Naive thymus-derived CD8-positive, alpha-beta T cell (primary cell): ENCODE data around the gene GBGT1. TPM values are rescaled to one million over a fixed set of nuclear protein-coding genes. Genes with fewer than 3 reads are reported as not detected.

Source experiments
- ATAC-seq, 2 donors: fragments of 150-1000 bp; cut with Tn5 transposase in 1 of 2; sonication (Bioruptor Pico), chemical (Tn5 transposase) in 1 of 2; 1 replicate in 1 of 2; 2 replicates in 1 of 2; pipeline ENCODE4 v1.10.0; 2021; ENCODE audit warnings: mild to moderate bottlenecking in 2 of 2, moderate library complexity in 2 of 2
- POLR2A ChIA-PET: fragments of 350-600 bp; sonication (Branson Sonifier 250); formaldehyde crosslinking; loops from one replicate; lab custom pipeline; 2021; ENCODE audit warnings: antibody characterized with exemption; lab: Charles Lee
- DNase-seq, 10 donors: peaks; one replicate each; pipeline versions ENCODE4 v3.0.0 to v3.0.0-alpha.2; 2020 to 2022
- H3K27ac Mint-ChIP-seq, 10 donors: one replicate each; pipeline ENCODE4 v1.8.0; 2020 to 2022; ENCODE audit warnings: mild to moderate bottlenecking in 10 of 10, mixed read lengths in 10 of 10, moderate library complexity in 4 of 10, inconsistent platforms in 1 of 10
- H3K27me3 Mint-ChIP-seq, 5 donors: one replicate each; pipeline ENCODE4 v1.8.0; 2021 to 2022; ENCODE audit warnings: mixed read lengths in 5 of 5
- H3K36me3 Mint-ChIP-seq, 3 donors: one replicate each; pipeline ENCODE4 v1.8.0; 2020 to 2022; ENCODE audit warnings: mixed read lengths in 3 of 3, mild to moderate bottlenecking in 2 of 3, inconsistent platforms in 1 of 3
- H3K4me1 Mint-ChIP-seq, 4 donors: one replicate each; pipeline ENCODE4 v1.8.0; 2021 to 2022; ENCODE audit warnings: mixed read lengths in 4 of 4
- H3K4me3 Mint-ChIP-seq, 10 donors: one replicate each; pipeline ENCODE4 v1.8.0; 2020 to 2022; ENCODE audit warnings: mild to moderate bottlenecking in 10 of 10, mixed read lengths in 10 of 10, moderate library complexity in 6 of 10, inconsistent platforms in 1 of 10
- H3K9me3 Mint-ChIP-seq, 9 donors: one replicate each; pipeline ENCODE4 v1.8.0; 2020 to 2022; ENCODE audit warnings: mixed read lengths in 9 of 9, mild to moderate bottlenecking in 3 of 9, inconsistent platforms in 1 of 9, moderate library complexity in 1 of 9
- polyA plus RNA-seq, 3 donors: library from polyadenylated mRNA; unstranded; fragments of 300-500 nt; fragmentation: Illumina TruSeq; gene quantifications; one replicate each; pipeline ENCODE4 v1.2.3, GENCODE V29; 2021
- total RNA-seq, 8 experiments: library from RNA in 2 of 8; stranded (reverse) in 2 of 8; gene quantifications; one replicate each; pipeline ENCODE4 v1.2.3 and lab custom pipeline; 2021 to 2026

The GBGT1 gene
- total and polyA plus RNA-seq, 5 experiments from 2014 or later, result 4.1 to 4.9 TPM; not detected in 3

DNA sequence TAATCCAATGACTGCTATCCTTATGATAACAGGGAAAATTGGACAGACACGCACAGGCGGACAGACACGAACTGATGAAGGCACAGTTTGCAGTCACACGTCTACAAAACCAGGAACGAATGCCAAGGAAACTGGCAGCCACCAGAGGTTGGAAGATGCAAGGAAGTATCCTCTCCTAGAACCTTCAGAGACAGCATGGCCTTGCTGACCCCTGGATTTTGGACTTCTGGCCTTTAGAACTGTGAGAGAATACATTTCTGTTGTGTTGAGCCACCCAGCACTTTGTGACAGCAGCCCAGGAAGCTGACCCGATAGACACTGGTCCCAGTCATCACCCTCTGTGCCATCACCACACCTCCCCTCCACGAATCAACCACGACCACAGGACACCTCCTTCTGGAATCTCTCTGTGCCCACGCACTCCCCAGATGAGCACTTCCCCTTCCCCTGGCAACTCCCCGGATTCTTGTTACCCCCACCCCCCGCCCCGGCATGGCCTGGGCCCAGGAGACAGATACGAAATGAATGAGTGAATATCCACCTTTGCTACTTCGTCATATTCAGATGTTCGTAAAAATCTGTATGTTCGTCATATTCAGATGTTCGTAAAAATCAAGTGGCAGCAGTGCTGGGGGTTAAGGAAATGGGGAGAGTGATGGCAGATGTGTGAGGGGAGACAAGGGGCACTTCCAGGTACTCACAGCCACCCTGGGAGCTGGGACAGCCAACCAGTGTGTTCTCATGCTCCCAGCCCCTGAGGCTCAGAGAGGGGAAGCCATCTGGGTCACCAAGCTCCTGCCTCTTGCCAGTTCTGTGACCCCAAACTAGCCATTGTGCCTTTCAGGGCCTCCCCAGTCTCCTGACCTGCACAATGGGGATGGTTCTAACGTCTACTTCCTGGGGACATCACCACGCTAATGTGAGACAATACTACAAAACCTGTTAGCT is 18.5 kb downstream of the GBGT1 start:
- Mint-ChIP-seq H3K27ac (peak overlapping the region; percentile 84 to 99 (median 96)), H3K36me3 (peaks cover 0 to 2% (median 0%) of the 10 kb centered on the region in 3 donors), H3K4me1 (peaks cover 37 to 78% (median 73%) of the 10 kb centered on the region in 4 donors), H3K9me3 (no peaks in the 10 kb centered on the region), H3K27me3 (no peaks in the 10 kb centered on the region), H3K4me3 (peak overlapping the region; percentile 73 to 90 (median 84))
- no peak for ATAC-seq
- POLR2A ChIA-PET, result interaction anchor here (0.8 to 4.6 kb wide), 11 partner anchors 10 to 115 kb away, joined by 3 to 99 read pairs (median 16); partner anchors contain the start of genes GTF3C5 and RALGDS
- no peak for DNase-seq

DNA sequence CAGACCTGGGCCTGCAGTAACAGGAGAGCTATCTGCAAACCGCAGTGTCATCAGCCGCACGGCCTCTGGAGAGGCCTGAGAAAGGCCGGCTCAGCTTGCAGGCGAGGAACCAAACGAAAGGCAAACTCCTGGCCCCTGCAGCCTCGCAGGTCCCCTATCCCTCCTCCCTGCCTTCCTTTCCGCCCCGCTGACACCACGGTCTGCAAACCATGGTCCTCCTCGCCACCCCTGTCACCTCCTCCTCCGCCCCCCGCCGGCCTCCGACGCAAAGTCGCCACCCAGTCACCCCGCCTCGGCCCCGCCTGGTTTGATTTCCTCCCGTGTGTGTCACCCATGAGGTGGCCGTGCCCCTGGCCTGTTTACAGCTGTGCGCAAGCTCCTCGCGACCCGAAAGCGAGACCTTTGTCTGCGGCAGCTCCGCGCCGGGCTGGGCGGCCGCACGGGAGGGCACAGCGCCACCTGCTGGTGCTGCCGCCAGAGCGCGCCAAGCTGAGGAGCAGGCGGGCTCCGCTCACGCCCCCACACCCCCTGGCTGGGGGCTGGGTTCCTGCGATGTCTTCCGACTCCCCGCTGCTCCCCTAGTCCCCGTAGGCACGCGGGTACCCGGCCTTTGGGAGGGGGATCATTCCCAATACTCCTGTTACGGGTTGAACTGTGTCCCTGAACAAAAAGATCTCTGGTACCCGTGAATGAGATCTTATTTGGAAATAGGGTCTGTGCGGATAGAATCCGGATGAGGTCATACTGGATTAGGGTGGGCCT is 19.4 kb downstream of the GBGT1 start:
- ATAC-seq (peak; percentile 57 to 59), DNase-seq (peak; percentile 75 to 98 (median 89))
- Mint-ChIP-seq H3K9me3 (no peaks in the 10 kb centered on the region), H3K27ac (peak overlapping the region; percentile 88 to 99 (median 96)), H3K36me3 (peaks cover 0 to 2% (median 0%) of the 10 kb centered on the region in 3 donors), H3K4me3 (peak overlapping the region; percentile 73 to 90 (median 84)), H3K27me3 (no peaks in the 10 kb centered on the region), H3K4me1 (peaks cover 37 to 76% (median 72%) of the 10 kb centered on the region in 4 donors)
- POLR2A ChIA-PET, result interaction anchor here (0.7 to 4.6 kb wide), 11 partner anchors 9 to 114 kb away, joined by 3 to 99 read pairs (median 16); partner anchors contain the start of genes GTF3C5 and RALGDS

DNA sequence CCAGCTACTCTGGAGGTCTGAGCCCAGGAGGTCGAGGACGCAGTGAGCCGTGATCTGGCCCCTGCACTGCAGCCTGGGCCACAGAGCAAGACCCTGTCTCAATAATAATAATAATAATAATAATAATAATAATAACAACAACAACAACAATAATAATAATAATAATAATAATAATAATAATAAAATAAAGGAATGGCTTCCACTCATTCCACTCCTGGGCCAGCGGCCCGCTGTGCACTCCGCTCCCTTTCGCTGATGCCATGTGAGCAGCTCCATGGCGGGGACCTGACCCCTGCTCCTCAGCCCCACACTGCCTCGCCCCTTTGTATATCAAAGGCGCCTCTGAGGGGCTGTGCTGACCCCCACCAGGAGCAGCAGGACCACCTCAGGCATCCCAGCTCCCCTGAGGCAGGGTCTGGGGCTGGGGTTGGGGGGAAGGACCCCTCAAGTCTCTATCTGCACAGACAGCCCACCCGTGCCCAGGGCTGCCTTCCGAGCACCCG is 20.0 kb downstream of the GBGT1 start:
- no peak for ATAC-seq
- Mint-ChIP-seq H3K27me3 (no peaks in the 10 kb centered on the region), H3K27ac (peak overlapping the region; percentile 88 to 99 (median 97)), H3K36me3 (peaks cover 0 to 4% (median 0%) of the 10 kb centered on the region in 3 donors), H3K9me3 (no peaks in the 10 kb centered on the region), H3K4me1 (peaks cover 39 to 82% (median 73%) of the 10 kb centered on the region in 4 donors), H3K4me3 (peak overlapping the region; percentile 73 to 90 (median 84))
- no peak for DNase-seq
- POLR2A ChIA-PET, result interaction anchor here (0.7 to 4.6 kb wide), 10 partner anchors 8 to 113 kb away, joined by 3 to 99 read pairs (median 16); partner anchors contain the start of genes GTF3C5 and RALGDS

DNA sequence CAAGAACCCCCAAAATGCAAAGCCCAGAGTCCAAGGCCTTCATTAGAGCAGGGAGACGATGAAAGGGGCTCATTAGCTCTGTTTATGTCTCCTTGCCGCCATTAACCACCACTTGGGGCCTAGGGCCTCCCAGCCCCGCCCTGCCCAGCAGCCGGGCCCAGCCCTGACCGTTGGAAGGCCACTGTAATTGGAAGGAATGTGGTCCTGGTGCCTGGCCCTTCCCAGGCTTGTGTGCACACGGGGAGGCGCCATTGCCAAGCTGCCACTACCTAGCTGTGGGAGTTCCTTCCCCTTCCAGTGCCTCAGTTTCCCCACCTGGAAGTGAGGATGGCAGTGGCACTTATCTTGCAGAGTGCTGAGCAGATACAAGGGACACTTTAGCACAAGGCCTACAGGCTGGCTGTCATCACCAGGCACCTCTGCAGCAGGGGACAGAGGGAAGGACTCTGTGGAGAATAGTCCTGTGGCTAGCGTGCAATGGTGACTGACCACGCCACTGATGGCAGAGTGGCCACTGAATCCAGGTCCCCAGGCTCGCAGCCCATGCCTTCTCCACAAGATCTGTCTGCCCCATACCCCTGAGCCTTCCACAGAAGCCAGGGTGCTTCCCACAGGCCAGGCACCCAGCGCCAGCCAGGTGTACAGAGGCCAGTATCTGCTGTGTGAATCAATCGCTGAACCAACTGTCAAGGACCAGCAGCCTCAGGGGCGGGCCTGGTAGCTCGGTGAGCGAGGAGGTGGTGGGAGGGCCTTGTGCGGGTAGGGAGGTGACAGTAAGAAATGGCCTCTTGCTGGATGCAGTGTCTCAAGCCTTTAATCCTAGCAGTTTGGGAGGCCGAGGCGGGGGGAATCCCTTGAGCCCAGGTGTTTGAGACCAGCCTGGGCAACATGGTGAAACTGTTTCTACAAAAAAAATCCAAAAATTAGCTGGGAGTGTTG is 20.8 kb downstream of the GBGT1 start:
- ATAC-seq, result no peak
- POLR2A ChIA-PET, result interaction anchor here (1.1 to 4.6 kb wide), 9 partner anchors 8 to 113 kb away, joined by 3 to 99 read pairs (median 16); partner anchors contain the start of genes GTF3C5 and RALGDS
- Mint-ChIP-seq H3K4me1 (peaks cover 35 to 75% (median 67%) of the 10 kb centered on the region in 4 donors), H3K27me3 (no peaks in the 10 kb centered on the region), H3K27ac (peak overlapping the region; percentile 87 to 98 (median 96)), H3K9me3 (no peaks in the 10 kb centered on the region), H3K4me3 (peak overlapping the region in 8 of 10 donors; percentile 50 to 80 (median 61)), H3K36me3 (peaks cover 0 to 4% (median 0%) of the 10 kb centered on the region in 3 donors)
- DNase-seq, result peak in 4 of 10 donors; percentile 28 to 71 (median 36)

DNA sequence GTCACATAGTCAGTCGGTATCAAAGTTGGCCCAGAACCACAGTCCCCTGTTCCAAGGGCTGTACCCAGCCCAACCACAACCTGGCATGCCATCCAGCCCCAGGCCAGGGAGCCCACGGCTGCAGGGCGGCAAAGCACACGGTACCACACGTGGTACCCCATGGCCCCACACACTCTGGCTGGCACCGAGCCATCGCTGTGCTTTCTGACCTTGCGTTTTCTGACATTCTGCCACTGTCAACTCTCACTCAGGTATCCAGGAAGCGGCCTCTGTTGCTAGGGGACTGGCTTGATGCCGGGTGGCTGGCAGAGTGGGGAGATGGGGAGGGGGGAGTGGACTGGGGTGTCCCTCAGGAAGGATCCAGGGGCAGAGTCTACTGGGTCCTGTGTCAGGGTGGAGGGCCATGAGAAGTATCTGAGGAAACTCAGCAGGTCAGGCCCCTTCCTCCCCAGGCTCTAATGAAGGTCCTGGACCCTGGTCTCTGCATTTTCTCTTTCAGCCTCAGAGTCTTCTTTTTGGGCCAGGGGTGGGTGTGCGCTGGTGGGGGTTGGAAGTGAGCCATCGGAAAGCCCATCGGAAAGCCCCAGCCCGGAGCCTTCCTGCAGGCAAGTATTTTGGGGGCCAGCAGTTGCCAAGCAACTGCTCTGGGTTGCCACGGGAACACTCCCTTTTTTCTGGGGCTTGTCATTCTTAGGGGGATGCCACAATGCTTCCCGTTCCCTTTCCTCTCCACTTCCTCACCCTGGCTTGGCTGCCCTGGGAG is 21.7 kb downstream of the GBGT1 start:
- no peaks in the 10 kb centered on the region for H3K27me3 Mint-ChIP-seq
- POLR2A ChIA-PET, result interaction anchor here (1.1 to 4.6 kb wide), 5 partner anchors 11 to 110 kb away, joined by 3 to 99 read pairs (median 28); no protein-coding TSS in a partner anchor
- peak; percentile 68 to 94 (median 78) for DNase-seq

DNA sequence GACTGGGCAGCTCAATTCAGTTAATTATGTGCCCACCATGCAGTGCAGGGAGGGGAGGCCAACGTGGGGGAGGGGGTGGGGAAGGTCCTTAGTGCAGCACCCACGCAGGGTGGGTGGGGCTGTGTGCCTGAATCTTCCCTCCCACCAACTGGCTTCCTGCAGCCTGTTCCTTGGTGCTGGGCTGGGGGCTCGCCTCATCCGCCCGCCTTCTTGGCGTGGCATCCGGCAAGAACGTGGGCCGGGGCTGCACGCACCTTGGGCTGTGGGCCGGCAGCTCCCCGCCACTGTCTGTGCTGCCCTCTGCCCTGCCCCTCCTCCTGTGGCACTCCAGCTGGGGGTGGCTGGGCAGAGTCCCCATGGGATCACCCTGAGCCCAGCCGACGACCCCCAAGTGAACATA is 23.1 kb downstream of the GBGT1 start:
- H3K4me1 Mint-ChIP-seq, result peaks cover 34 to 71% (median 55%) of the 10 kb centered on the region in 4 donors
- no peak for DNase-seq
- H3K9me3 Mint-ChIP-seq, result no peaks in the 10 kb centered on the region
- peaks cover 0 to 2% (median 0%) of the 10 kb centered on the region in 3 donors for H3K36me3 Mint-ChIP-seq
- H3K27me3 Mint-ChIP-seq, result no peaks in the 10 kb centered on the region
- H3K4me3 Mint-ChIP-seq, result no peak overlapping the region
- no peak for ATAC-seq
- POLR2A ChIA-PET, result interaction anchor here (1.0 kb wide), 1 partner anchor 9 kb away, joined by 4 read pairs; no protein-coding TSS in a partner anchor
- peak overlapping the region in 6 of 10 donors; percentile 31 to 98 (median 96) for H3K27ac Mint-ChIP-seq

More for the DNA sequence above, 21.7 kb downstream of the GBGT1 start:
- H3K27ac Mint-ChIP-seq, result peak overlapping the region; percentile 87 to 98 (median 96)
- H3K9me3 Mint-ChIP-seq, result no peaks in the 10 kb centered on the region
- peaks cover 29 to 70% (median 58%) of the 10 kb centered on the region in 4 donors for H3K4me1 Mint-ChIP-seq
- H3K4me3 Mint-ChIP-seq, result peak overlapping the region; percentile 4 to 80 (median 56)
- ATAC-seq, result peak; percentile 45 to 59
- peaks cover 0 to 2% (median 0%) of the 10 kb centered on the region in 3 donors for H3K36me3 Mint-ChIP-seq

DNA sequence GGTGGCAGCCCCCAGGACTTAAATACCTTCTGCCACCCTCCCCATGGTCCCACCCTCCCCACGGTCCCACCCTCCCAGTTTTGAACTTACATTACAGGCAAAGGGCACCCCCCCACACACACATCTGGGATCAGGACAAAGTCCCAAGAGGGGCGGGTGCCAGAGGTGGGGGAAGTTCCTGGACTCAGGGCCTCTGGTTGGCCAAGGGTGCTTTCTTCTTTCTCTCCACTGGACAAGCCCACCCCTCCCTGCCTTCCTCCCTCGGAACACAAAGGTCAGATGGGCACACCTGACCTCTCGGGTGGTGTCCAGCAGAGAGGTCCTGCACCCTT is 23.6 kb downstream of the GBGT1 start:
- peak overlapping the region in 7 of 10 donors; percentile 6 to 98 (median 34) for H3K27ac Mint-ChIP-seq
- H3K4me1 Mint-ChIP-seq, result peaks cover 37 to 71% (median 54%) of the 10 kb centered on the region in 4 donors
- no peaks in the 10 kb centered on the region for H3K9me3 Mint-ChIP-seq
- DNase-seq, result no peak
- no peaks in the 10 kb centered on the region for H3K27me3 Mint-ChIP-seq
- H3K36me3 Mint-ChIP-seq, result peaks cover 0 to 2% (median 0%) of the 10 kb centered on the region in 3 donors
- ATAC-seq, result no peak
- POLR2A ChIA-PET, result interaction anchor here (1.0 kb wide), 1 partner anchor 8 kb away, joined by 4 read pairs; no protein-coding TSS in a partner anchor
- H3K4me3 Mint-ChIP-seq, result no peak overlapping the region

DNA sequence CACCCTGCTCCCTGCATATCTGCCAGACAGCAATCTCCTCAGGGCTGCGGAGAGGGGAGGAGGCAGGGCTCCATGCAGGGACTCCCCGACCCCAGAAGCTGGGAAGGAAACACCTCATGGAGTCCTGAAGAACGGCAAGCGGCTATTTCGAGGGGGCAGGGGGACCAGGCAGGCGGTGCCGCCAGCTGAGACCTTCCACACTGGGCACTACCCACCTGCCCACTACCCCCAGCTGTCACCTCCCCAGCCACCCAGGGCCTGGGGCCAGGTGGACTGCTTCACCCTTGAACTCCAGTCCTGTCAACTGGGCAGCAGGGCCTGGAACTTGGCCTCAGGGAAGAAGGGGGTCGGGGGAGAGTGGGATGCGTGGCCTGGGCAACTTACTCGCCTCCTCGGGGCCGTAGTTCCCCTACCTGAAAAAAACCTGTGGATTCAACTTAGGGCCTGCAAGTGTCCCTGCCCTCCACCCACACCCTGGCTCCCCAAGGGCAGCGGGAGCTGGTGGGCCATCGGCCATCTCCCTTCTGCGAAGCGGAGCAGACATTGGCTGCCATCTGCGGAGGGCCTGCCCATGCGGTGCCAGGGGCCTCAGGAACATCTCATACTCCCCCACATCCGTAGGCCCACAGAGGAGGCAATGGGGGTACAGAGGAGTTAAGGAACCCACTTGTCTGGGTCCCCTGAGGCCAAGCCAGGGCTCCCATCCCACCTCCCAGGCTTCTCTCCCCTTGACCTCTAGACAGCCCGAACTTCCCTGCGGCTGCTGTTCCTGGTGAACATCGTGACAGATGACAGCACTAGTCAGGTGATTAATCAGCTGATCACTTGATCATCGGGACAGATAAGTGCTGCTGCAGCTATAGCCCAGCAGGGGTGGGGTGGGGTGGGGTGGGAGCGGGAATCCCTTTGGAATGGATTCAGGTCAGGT is 24.2 kb downstream of the GBGT1 start:
- H3K4me3 Mint-ChIP-seq, result no peak overlapping the region
- peak in 1 of 10 donors; percentile 45 for DNase-seq

DNA sequence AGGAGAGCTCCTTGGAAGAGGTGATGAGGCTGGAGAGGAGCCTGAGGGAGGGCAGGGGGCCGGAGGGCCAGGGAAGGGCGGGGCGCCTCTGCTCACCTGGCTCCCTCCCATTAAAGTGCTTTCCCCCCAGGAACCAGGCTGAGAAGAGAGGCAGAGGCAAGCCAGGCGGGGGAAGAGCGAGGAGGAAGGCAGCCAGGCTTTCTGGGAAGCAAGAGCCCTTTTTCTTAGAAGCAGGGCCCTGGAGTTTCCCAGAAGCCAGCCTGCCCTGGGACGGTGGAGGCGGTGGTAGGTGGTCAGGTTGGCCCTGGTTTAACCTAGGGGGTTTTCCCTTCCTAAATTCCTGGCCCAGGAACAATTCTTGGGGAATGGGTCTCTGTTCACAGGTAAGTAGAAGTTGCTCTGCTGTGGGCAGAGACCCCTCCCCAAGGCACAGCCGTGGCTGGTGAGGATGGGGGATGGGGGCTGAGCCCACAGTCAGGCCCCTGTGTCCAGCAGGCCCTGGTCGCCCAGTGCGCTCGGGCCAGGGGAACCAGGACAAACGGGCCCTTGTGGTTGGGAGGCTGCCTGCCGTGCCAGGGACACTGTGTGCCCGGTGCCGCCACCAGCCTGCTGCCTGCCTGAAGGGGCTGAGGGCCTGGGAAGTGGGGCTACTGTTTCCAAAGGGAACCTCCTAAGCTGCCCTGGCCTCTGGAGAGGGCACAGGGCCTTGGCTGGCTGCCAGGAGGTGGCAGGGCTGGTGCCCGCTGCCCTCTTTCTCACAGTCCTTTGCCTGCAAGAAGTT is 26.1 kb downstream of the GBGT1 start:
- POLR2A ChIA-PET, result interaction anchor here (0.6 to 7.3 kb wide), 2 partner anchors 10 to 15 kb away, joined by 3 to 43 read pairs; no protein-coding TSS in a partner anchor
- no peaks in the 10 kb centered on the region for H3K9me3 Mint-ChIP-seq
- H3K36me3 Mint-ChIP-seq, result peaks cover 0 to 2% (median 0%) of the 10 kb centered on the region in 3 donors
- no peak overlapping the region for H3K4me3 Mint-ChIP-seq
- peaks cover 41 to 71% (median 55%) of the 10 kb centered on the region in 4 donors for H3K4me1 Mint-ChIP-seq
- no peaks in the 10 kb centered on the region for H3K27me3 Mint-ChIP-seq
- DNase-seq (peak in 1 of 10 donors; percentile 54), ATAC-seq (no peak)
- peak overlapping the region; percentile 79 to 100 (median 100) for H3K27ac Mint-ChIP-seq

More for the DNA sequence above, 24.2 kb downstream of the GBGT1 start:
- H3K27ac Mint-ChIP-seq, result peak overlapping the region in 8 of 10 donors; percentile 28 to 100 (median 76)
- ATAC-seq, result no peak
- no peaks in the 10 kb centered on the region for H3K9me3 Mint-ChIP-seq
- H3K4me1 Mint-ChIP-seq, result peaks cover 38 to 71% (median 54%) of the 10 kb centered on the region in 4 donors
- H3K36me3 Mint-ChIP-seq, result peaks cover 0 to 2% (median 0%) of the 10 kb centered on the region in 3 donors
- POLR2A ChIA-PET, result no interaction called here
- H3K27me3 Mint-ChIP-seq, result no peaks in the 10 kb centered on the region
